HG02623 (cell line): ENCODE data around the gene CFI.
"Not testable (repeated sequence)": the region's sequence is repeated elsewhere in the genome, so short reads cannot be mapped to it uniquely, and the experiment has no call there.

Experiments
- ATAC-seq: cut with Tn5 transposase; IDR thresholded peaks from one replicate; pipeline ENCODE4 v1.9.1; 2021; ENCODE audit warnings: moderate library complexity; ENCODE audit not compliant: unreplicated experiment

CFI gene

DNA sequence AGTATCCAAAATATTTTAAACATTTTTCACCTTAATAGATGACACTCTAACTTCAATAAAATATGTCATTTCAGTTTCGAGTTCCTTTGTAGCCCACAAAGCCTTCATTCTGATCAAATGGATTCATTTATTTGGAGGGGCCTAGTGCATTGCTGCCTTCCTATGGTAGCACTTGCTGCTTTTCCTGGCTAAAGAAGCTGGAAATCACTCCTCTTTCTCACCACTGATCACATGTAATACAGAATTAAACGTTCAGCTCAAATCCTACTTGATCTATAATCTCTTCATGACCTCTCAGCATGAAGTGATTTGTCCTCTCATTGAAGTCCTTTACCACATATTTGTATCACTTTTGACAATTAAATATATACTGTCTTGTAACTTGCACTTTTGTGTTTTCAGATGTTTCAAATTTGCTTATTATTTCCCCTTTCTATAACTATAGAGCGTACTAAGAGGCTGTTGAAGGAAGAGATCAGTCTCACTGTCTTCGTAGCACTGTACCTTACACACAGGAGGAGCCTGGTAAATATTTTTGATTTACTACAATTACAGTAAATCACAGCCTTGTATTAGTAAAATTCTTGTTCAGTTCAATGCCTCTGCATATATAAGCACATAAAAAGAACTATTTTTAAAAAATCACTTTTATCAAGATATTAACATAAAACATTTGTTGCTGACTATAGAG, 555 bp downstream of the CFI start:
- no peak for ATAC-seq

DNA sequence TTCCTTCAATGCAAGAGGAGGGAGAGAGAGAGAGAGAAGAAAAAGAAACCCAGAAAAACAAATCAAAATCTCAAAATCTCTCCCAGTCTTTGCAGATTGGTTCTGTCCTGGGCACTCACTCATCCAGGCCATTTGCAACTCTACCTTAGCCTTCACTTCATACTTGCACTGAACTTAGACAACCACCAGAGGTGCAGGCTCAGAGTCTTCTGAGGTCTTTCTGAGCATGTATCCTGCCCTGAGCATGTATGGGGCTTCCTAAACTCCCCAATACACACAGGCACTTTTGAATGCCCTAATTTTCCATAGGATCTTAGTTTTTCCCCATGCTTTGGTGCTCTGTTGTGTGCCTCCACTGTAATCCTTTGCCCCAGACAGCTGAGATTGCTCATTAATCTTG, 2.9 kb downstream of the CFI start:
- ATAC-seq, result no peak

- ATAC-seq, result no peak
Measured at GRCh38 chr4:109795059-109795458, 6.7 kb downstream of the CFI start.

DNA sequence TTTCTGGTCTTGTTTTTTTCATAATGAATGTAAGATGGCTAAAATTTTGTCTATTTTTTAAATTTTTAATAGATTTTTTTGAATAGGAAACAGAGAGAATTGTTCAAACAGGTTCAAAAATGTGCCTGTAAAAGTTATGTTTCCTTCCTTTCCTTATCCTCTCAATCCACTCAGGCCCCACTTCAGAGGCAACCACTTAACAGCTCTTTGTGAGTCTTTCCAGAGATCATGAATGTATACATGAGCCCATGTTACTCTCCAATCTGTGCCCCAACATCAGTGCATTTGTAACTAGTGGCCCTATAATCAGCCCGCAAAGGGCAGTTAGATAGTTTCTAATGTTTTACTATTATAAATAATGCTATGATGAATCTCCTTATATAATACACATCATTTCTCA, 14.0 kb downstream of the CFI start:
- ATAC-seq, result no peak

DNA sequence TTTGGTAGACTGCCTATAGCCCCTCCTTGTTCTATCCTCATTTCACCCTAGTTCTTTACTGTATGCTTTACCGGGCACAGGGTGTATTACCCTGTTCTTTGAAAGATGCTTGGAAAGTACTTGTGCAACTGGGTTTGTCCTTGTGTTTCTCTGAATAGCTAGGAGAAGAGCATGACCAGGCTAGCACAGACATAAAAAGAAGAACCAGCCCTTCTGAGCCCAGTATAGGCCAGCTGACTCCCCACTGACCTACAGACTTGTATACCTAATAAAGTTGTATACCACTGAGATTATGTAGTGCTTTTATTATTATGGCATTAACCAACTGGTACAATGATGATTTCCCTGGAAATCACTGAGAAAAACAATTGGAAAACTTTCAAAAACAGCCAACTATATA, 15.0 kb downstream of the CFI start:
- ATAC-seq, result no peak

DNA sequence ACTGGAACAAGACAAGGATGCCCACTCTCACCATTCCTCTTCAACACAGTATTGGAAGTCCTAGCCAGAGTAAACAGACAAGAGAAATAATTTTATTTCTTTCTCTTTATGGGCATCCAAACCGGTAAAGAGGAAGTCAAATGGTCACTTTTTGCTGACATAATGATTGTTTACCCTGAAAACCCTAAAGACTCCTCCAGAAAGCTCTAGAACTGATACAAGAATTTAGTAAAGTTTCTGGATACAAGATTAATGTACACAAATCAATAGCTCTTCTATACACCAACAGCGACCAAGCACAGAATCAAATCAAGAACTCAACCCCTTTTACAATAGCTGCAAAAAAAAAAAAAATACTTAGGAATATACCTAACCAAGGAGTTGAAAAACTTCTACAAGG, 19.7 kb downstream of the CFI start:
- not testable (repeated sequence) for ATAC-seq

- ATAC-seq, result no peak
Measured at GRCh38 chr4:109764789-109765402, 36.9 kb downstream of the CFI start.

- no peak for ATAC-seq
Measured at GRCh38 chr4:109764376-109764775, 37.4 kb downstream of the CFI start.

DNA sequence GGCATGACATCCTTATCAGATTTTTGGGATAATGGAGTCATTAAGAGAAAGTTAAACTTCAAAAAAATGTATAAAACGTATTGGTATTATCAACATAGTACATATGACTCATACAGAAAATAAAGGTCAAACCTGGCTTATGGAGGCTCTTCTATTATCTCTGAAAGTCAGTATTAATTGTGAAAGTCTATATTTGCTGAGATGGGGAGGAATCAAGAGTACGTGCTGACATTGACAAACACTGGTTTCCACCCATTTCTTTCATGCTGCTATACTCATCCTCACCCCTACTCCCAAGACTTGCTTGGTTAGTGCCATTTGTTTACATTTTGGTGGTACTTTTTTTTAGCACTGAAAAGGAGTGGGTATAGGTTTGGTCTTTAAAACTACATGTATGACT, 41.1 kb downstream of the CFI start:
- ATAC-seq, result no peak

DNA sequence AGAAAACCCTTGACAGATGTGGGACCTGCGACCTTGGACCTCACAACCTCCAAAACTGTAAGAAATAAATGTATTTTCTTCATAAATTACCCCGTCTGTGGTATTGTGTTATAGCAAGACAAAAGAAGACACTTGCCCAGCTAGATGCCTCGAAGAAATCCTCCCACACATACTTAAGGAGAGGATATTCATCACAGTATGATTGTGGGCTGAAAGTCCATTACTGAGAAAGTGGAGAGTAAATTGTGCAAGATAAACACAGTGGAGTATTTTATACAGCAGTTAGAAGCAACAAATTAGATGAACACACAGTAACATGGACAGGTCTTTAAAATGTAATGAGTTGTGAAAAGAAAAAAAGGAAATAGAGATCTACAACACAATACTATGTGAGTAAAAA, 46.1 kb downstream of the CFI start:
- no peak for ATAC-seq

- no peak for ATAC-seq
Measured at GRCh38 chr4:109754093-109754857, 47.5 kb downstream of the CFI start.

DNA sequence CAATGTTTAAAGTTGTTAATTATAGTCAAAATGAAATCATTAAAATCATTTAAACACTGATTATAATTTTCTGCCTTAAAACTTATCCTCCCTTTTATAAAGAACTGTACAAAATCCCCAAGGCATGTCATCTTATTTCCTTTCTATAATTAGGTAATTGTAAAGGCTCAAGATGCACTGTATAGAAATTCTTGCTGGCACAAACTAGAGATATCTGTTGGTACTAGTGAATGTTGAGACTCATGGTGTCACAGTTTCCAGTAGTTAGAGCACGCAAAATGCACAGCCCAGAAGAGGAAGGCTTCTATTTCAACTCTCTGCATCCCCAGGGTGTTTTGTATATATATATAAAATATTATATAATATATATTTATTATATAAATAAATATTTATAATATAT, 49.3 kb downstream of the CFI start:
- no peak for ATAC-seq

GRCh38 chr4:109751852-109752251, 49.9 kb downstream of the CFI start:
- ATAC-seq, result no peak

GRCh38 chr4:109750652-109751244, 51.1 kb downstream of the CFI start:
- ATAC-seq, result no peak

GRCh38 chr4:109749388-109750082, 52.3 kb downstream of the CFI start:
- ATAC-seq, result no peak

DNA sequence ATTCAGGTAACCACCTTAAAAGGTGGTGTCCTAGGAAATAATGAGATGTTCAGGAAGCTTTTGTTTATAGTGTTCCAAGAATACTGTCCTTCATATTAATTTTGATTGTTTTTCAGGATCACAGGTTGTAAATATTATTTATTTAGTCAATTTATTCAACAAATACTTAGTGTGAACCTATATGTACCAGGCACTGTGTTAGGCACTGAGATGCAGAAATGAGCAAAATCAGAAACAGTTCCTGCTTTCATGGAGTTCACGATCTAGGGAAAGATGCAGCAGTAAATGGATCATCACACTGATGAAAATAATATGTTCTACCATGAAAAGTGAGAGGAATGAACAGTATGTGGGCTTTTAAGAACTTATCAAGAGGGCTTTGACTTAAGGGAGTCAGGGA, 53.7 kb downstream of the CFI start:
- no peak for ATAC-seq

DNA sequence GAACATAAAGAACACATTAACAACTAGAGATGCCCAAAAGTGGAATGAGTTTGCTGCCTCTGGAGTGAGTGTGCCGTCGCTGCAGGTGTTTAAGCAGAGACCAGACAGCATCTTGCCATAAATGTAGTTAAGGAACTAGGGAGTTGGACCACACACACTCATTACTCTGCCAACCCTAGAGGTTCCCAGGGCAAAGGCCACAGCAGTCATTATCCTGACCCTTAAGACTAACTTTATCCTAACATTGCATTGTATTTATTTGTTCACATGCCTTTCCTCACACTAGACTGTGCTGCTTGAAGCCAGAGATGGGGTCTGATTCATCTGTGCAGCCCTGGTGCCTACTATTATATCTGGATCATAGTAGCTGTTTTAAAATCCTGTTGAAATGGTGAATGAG, 55.1 kb downstream of the CFI start:
- ATAC-seq, result no peak

DNA sequence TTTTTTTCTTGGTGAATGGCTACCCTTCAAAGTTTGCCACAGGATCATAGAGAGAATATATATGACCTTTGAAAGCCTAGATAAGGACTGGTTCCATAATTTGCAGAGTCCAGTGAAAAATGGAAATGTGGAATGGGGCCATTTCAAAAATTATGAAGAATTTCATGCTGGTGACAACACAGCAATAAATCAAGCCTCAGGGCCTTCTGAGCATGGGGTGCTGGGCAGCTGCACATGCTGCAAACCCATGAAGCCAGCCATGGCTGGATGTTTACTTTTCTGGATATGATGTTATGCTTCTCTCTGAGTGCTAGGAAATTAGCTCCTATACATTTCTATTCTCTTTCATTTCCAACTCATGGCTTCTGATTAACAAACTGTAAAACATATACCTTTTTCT, 56.0 kb downstream of the CFI start:
- ATAC-seq, result no peak

GRCh38 chr4:109739547-109739946, 62.3 kb downstream of the CFI start:
- no peak for ATAC-seq

GRCh38 chr4:109738104-109738872, 63.5 kb downstream of the CFI start:
- no peak for ATAC-seq
